H9 (cell line): Measurements from ENCODE around the gene AKAP17A. TPM values are rescaled to one million over a fixed set of nuclear protein-coding genes. Genes with fewer than 3 reads are reported as not detected.

Source experiments
- DNase-seq: peaks from one replicate; pipeline ENCODE4 v3.0.0-alpha.2; 2017
- H2AFZ ChIP-seq: one replicate; pipeline ENCODE4 v1.6.1; 2013; ENCODE audit warnings: mild to moderate bottlenecking, low read length, control low read depth, moderate library complexity
- H2AK5ac ChIP-seq: 2 replicates; pipeline ENCODE4 v1.6.1; 2013; ENCODE audit warnings: low read length, control low read depth, mixed read lengths; ENCODE audit not compliant: insufficient read length
- H2BK120ac ChIP-seq: one replicate; pipeline ENCODE4 v1.6.1; 2013; ENCODE audit warnings: low read depth, mild to moderate bottlenecking, low read length, control low read depth, inconsistent platforms; ENCODE audit not compliant: poor library complexity, severe bottlenecking
- H2BK12ac ChIP-seq: 2 replicates; pipeline ENCODE4 v1.6.1; 2013; ENCODE audit warnings: low read length, control low read depth, mixed read lengths, low read depth; ENCODE audit not compliant: insufficient read length
- H2BK15ac ChIP-seq: 2 replicates; pipeline ENCODE4 v1.6.1; 2013; ENCODE audit warnings: low read depth, low read length, control low read depth
- H2BK20ac ChIP-seq: one replicate; pipeline ENCODE4 v1.6.1; 2013; ENCODE audit warnings: low read depth, mild to moderate bottlenecking, low read length, control low read depth, inconsistent platforms; ENCODE audit not compliant: poor library complexity, severe bottlenecking
- H2BK5ac ChIP-seq: 2 replicates; pipeline ENCODE4 v1.6.1; 2013; ENCODE audit warnings: low read length, control low read depth, mixed read lengths; ENCODE audit not compliant: insufficient read length
- H3K14ac ChIP-seq: 2 replicates; pipeline ENCODE4 v1.6.1; 2013; ENCODE audit warnings: low read length, control low read depth; ENCODE audit not compliant: insufficient read depth
- H3K18ac ChIP-seq: 2 replicates; pipeline ENCODE4 v1.6.1; 2013; ENCODE audit warnings: low read depth, mild to moderate bottlenecking, mixed read lengths, low read length, control low read depth; ENCODE audit not compliant: insufficient read length
- H3K23ac ChIP-seq: 2 replicates; pipeline ENCODE4 v1.6.1; 2013; ENCODE audit warnings: low read length, control low read depth, mixed read lengths, low read depth; ENCODE audit not compliant: insufficient read length
- H3K23me2 ChIP-seq: 2 replicates; pipeline ENCODE4 v1.6.1; 2013; ENCODE audit warnings: low read depth, mild to moderate bottlenecking, mixed read lengths, low read length, control low read depth; ENCODE audit not compliant: insufficient read length, poor library complexity, severe bottlenecking
- H3K27ac ChIP-seq: 2 replicates; pipeline ENCODE4 v1.5.1; 2013; ENCODE audit warnings: low read length, control low read depth, mixed read lengths, low read depth; ENCODE audit not compliant: insufficient read length
- H3K27me3 ChIP-seq: 2 replicates; pipeline ENCODE4 v1.6.1; 2013; ENCODE audit warnings: low read length, control low read depth, inconsistent platforms; ENCODE audit not compliant: insufficient read depth
- H3K4ac ChIP-seq: 2 replicates; pipeline ENCODE4 v1.6.1; 2013; ENCODE audit warnings: low read depth, mild to moderate bottlenecking, control low read depth, inconsistent platforms, low read length, moderate library complexity
- H3K4me1 ChIP-seq: 2 replicates; pipeline ENCODE4 v1.6.1; 2013; ENCODE audit warnings: low read length, control low read depth, inconsistent platforms; ENCODE audit not compliant: insufficient read depth
- H3K4me2 ChIP-seq: 2 replicates; pipeline ENCODE4 v1.6.1; 2013; ENCODE audit warnings: low read length, control low read depth, mixed read lengths; ENCODE audit not compliant: insufficient read length, insufficient read depth
- H3K56ac ChIP-seq: 2 replicates; pipeline ENCODE4 v1.6.1; 2013; ENCODE audit warnings: low read depth, mild to moderate bottlenecking, mixed read lengths, low read length, control low read depth; ENCODE audit not compliant: insufficient read length
- H3K79me1 ChIP-seq: 2 replicates; pipeline ENCODE4 v1.6.1; 2013; ENCODE audit warnings: low read depth, mild to moderate bottlenecking, moderate library complexity, low read length, control low read depth, inconsistent platforms; ENCODE audit not compliant: insufficient read depth, poor library complexity, severe bottlenecking
- H3K79me2 ChIP-seq: 2 replicates; pipeline ENCODE4 v1.6.1; 2013; ENCODE audit warnings: low read length, control low read depth, inconsistent platforms; ENCODE audit not compliant: insufficient read depth
- H3K9ac ChIP-seq: 2 replicates; pipeline ENCODE4 v1.6.1; 2013; ENCODE audit warnings: low read length, control low read depth, mixed read lengths; ENCODE audit not compliant: insufficient read length; ENCODE audit errors: extremely low read depth
- H3K9me3 ChIP-seq: one replicate; pipeline ENCODE4 v1.6.1; 2013; ENCODE audit warnings: low read depth, low read length, inconsistent platforms; ENCODE audit not compliant: control insufficient read depth
- H3T11ph ChIP-seq: one replicate; pipeline ENCODE4 v1.6.1; 2013; ENCODE audit warnings: mild to moderate bottlenecking, low read length, control low read depth, inconsistent platforms
- H4K20me1 ChIP-seq: one replicate; pipeline ENCODE4 v1.6.1; 2013; ENCODE audit not compliant: control insufficient read depth, insufficient read length, insufficient read depth
- H4K5ac ChIP-seq: 2 replicates; pipeline ENCODE4 v1.6.1; 2013; ENCODE audit warnings: low read depth, mild to moderate bottlenecking, mixed read lengths, low read length, control low read depth; ENCODE audit not compliant: insufficient read length
- H4K8ac ChIP-seq: replicated peaks from 2 replicates; pipeline ENCODE4 v1.6.1; 2013; ENCODE audit warnings: low read length, control low read depth, mixed read lengths, low read depth; ENCODE audit not compliant: insufficient read length
- H4K91ac ChIP-seq: 2 replicates; pipeline ENCODE4 v1.6.1; 2013; ENCODE audit warnings: low read depth, mild to moderate bottlenecking, moderate library complexity, mixed read lengths, low read length, control low read depth; ENCODE audit not compliant: insufficient read length
- H3K27ac Mint-ChIP-seq, 3 experiments: 2 replicates in 2 of 3; 3 replicates in 1 of 3; pipeline ENCODE4 v1.8.0; 2020 to 2021; ENCODE audit warnings: mixed read lengths in 3 of 3, mild to moderate bottlenecking in 1 of 3, moderate library complexity in 1 of 3
- H3K27me3 Mint-ChIP-seq: 2 replicates; pipeline ENCODE4 v1.8.0; 2021; ENCODE audit warnings: low read depth, mild to moderate bottlenecking, moderate library complexity, mixed read lengths
- H3K36me3 Mint-ChIP-seq, 3 experiments: 2 replicates in 2 of 3; 3 replicates in 1 of 3; pipeline ENCODE4 v1.8.0; 2020 to 2021; ENCODE audit warnings: low read depth in 3 of 3, mixed read lengths in 3 of 3; ENCODE audit not compliant: insufficient read depth in 1 of 3
- H3K4me1 Mint-ChIP-seq, 2 experiments: 2 replicates each; pipeline ENCODE4 v1.8.0; 2020; ENCODE audit warnings: mixed read lengths in 2 of 2
- H3K4me3 Mint-ChIP-seq, 2 experiments: 2 replicates in 1 of 2; 3 replicates in 1 of 2; pipeline ENCODE4 v1.8.0; 2020 to 2021; ENCODE audit warnings: mild to moderate bottlenecking in 2 of 2, mixed read lengths in 2 of 2, moderate library complexity in 1 of 2
- H3K9me3 Mint-ChIP-seq, 2 experiments: 2 replicates in 1 of 2; 3 replicates in 1 of 2; pipeline ENCODE4 v1.8.0; 2020; ENCODE audit warnings: mild to moderate bottlenecking in 2 of 2, mixed read lengths in 2 of 2, moderate library complexity in 1 of 2
- CTCF ChIP-seq: fragments of 200-600 bp; sonication (generic); conservative IDR thresholded peaks from 3 replicates; pipeline ENCODE4 v1.8.0; 2021; ENCODE audit warnings: antibody characterized with exemption, mild to moderate bottlenecking
- WGBS: extraction: QIAGEN DNeasy Blood & Tissue Kit; methylation state at CpG from one replicate; pipeline ENCODE4 v1.1.7; 2013; ENCODE audit warnings: missing lambda C conversion rate, low lambda C conversion rate, mixed read lengths; ENCODE audit not compliant: insufficient read length; ENCODE audit errors: extremely low coverage; 5-methylcytosine and 5-hydroxymethylcytosine counted together
- total RNA-seq: library from RNA; stranded (reverse); gene quantifications from 2 replicates; pipeline ENCODE4 v1.2.1, GENCODE V29; 2021

Gene AKAP17A
- total RNA-seq, 1 experiment from 2014 or later = 39.7 TPM

- Histone ChIP-seq H2BK5ac (no peak overlapping the region), H3K79me1 (peaks cover 14% of the 10 kb centered on the region), H3K27me3 (no peaks in the 10 kb centered on the region), H3K4me2 (no peak overlapping the region), H4K5ac (no peak overlapping the region), H4K20me1 (peaks cover 4% of the 10 kb centered on the region), H3K27ac (no peak overlapping the region), H2BK15ac (no peak overlapping the region), H2AK5ac (no peak overlapping the region), H2BK12ac (no peak overlapping the region), H2BK120ac (no peak overlapping the region), H4K91ac (no peak overlapping the region), H3K56ac (no peak overlapping the region), H3K4me1 (no peaks in the 10 kb centered on the region), H3K23ac (no peak overlapping the region), H2BK20ac (no peak overlapping the region), H4K8ac (no peak overlapping the region), H3K4ac (no peak overlapping the region), H3K23me2 (peaks cover 3% of the 10 kb centered on the region), H2AFZ (no peak overlapping the region), H3K9me3 (no peaks in the 10 kb centered on the region), H3K9ac (no peak overlapping the region), H3K79me2 (peaks cover 23% of the 10 kb centered on the region; the same call in 1 of the 2 replicates), H3K14ac (no peak overlapping the region), H3T11ph (no peak overlapping the region), H3K18ac (no peak overlapping the region)
- whole genome bisulfite sequencing = no CpG with 5 or more reads among the region's 30 CpGs
- no peak for DNase-seq
- peaks cover 46 to 79% (median 74%) of the 10 kb centered on the region in 3 experiments for H3K36me3 Mint-ChIP-seq
- H3K27ac Mint-ChIP-seq = peak overlapping the region; percentile 22 to 75 (median 68); a peak in 3 of 7 replicates
- no peak for TF ChIP-seq CTCF
- H3K4me3 Mint-ChIP-seq = no peak overlapping the region
- H3K27me3 Mint-ChIP-seq = no peaks in the 10 kb centered on the region
- peaks cover 8 to 9% of the 10 kb centered on the region in 2 experiments for H3K4me1 Mint-ChIP-seq
- no peaks in the 10 kb centered on the region; a peak in 1 of 5 replicates for H3K9me3 Mint-ChIP-seq
These were observed 5.4 kb downstream of the AKAP17A start for GRCh38 chrX:1596676-1597344.
